GM18511 (cell line): Measurements from ENCODE around the gene FNBP1L.
"Not testable (repeated sequence)": the region's sequence is repeated elsewhere in the genome, so short reads cannot be mapped to it uniquely, and the experiment has no call there.

Source experiments
- ATAC-seq: cut with Tn5 transposase; IDR thresholded peaks from one replicate; pipeline ENCODE4 v1.9.1; 2021; ENCODE audit warnings: mild to moderate bottlenecking, moderate library complexity; ENCODE audit not compliant: unreplicated experiment

The FNBP1L gene

DNA sequence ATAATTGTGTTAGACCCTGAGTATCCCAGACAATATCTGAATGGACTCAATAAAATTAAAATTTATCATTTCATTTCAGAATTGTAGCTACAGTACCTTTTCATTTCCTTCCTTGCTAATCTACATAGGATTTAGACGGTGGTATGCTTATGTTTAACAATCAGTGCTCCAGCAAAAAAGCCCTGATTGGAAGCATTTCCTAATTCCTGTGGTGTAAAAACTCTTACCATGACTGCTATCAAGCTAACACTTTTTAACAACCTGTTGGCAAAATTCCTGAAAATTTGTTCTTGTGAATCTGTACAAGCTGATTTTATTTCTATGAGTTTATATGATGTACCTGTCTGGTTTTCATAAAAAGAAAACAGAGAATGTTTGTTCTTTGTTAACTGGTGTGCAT lies 5.2 kb upstream of the FNBP1L start:
- ATAC-seq, result no peak

DNA sequence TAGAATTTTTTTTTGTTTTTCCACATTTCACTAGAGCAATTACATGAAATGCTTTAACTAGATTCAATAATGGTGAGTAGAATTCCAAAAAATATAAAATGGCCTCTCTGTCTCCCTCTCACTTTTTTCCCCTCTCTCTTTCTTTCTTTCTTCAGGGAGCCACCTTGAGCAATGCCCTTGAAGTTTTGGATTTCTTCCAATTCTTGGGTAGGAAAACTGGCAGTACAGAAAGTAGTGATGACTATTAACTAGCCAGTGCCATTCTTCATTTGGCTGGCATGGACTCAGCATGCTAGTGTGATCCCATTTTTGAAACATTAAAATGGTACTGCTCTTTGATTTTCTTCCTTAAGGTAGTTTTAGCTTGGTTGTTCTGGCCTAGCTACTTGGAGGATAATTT lies 4.5 kb upstream of the FNBP1L start:
- no peak for ATAC-seq

DNA sequence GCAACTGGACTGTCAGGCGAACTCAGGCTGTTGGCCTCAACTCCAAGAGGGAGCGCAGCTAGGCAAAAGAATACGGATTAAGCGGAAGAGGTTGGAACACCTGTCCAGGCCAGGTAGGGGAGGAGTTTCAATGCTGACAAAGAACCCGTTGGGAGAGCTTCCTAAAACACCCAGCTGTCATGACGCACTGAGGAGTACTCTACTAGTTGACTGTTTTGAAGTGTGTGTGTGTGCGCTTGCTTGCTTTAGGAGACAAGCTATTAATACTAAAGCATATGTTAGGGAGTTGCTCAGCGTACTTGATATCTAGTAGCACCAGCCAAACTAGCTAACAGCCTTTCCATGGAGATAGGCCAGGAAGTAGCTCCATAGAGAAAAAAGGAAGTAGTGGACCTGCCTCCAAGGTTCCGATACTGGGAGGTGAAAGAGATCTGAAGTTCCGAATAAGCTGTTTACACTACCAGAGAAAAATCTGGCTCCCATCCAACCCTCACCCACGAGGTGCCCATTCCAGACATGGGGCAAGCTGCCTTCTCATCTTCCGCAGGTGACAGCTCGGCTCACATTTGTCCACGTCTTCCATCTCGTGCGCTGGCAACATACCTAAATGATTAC lies 974 bp upstream of the FNBP1L start:
- ATAC-seq, result no peak

DNA sequence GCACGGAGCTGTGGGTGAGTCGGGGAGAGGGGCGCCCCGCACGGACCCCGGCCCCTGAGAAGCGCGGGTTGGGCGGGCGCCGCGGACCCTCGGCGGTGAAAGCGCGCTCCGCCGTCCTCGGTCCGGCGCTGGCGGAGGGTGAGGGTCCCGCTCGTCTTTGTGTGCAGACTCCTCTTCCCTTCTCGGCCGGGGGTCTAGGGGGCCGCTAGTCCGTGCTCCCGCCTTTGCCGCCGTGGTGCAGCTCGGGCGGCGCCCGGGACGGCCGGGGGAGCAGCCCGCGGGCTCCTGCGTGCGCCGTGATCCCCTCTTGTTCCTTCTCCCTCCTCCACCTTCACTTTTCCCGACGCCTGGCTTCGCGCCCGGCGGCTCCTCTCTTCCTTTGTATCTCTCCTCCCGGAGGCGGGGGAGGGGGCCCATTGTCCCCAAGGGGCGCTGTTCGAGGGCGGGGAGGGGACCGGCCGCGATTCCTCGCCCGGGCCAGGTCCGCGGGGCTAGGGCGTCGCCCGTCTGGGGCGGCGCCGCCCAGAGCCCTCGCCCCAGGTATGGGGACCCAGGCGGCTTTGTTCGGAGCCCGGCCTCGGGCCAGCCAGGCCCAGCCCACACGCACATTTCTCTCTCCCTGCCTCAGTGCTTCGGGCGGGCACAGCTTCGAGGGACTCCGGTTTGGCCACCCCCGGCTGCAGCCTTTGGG lies 519 bp downstream of the FNBP1L start:
- peak; percentile 33 for ATAC-seq

DNA sequence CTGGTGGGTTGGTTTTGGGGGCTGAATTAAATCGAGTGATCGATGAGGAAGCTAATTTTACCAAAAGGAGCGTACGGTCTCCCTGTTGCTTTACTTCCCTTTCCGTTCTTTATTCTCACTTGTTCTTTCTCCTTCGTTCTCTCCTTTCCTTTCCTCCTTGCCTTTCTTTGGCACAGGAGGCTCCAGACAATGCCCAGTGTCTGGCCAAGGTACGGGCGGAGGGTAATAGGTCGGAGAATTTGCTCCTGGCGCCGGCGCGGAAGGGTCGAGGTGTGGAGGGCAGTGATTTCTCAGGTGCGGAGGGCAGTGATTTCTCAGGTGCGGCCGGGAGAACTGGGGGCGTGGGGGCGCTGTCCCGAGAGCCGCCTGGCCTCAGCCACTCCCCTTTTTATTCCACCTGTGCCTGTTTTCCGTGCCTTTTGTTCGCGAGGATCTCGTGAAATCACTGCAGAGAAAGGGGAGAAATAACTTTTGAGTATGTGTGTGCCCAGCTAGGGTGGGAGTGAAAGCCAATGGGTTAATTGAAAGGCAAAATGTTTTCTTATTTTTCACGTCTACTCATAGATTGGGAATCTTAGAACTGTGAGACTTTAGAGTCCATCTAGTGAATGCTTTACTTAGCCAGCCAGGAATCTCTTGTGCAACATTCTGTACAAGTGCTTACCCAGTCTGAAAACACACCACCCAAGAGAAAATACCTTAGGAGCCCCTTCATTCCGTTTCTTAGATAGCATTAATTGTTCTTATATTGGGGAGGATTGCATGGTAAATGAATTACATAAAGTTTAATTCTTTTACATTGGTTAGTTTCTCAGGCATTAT lies 1.3 kb downstream of the FNBP1L start:
- peak; percentile 24 for ATAC-seq

DNA sequence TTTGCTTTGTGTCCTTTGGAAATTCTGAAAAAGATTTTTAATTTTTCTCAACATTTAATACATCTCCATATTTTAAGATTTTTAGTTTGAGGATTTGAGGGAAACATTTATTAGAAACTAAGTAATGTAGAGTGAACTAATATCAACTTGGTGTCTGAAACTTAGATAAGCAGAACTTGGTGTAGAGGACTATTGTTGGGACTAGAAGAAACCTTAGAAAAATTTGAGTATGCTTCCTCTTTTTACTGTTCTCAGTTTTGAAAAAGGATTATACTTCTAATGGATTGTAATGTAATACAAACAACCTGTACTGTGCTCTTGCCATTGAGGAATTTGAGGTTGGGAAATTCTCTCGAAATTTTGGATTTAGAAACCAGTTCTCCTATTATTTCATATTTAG lies 2.4 kb downstream of the FNBP1L start:
- ATAC-seq, result no peak

DNA sequence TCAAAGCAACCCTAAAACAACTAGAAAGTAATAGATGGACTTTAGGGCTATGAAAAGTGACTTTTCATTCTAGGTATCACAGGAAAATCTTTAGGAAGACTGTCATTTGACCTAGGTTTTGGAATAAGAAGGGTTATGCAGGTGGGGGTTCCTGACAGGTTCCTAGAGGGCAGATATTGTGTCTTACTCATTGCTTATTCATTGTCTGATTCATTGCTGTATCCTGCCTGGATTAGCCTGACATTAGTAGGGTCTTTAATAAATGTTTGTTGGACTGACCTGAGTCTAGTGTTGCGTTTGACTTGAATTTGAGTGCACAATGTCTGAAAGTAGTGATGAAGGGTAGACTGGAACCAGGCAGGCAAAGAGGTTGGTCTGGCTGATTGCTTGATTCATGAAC lies 6.0 kb downstream of the FNBP1L start:
- no peak for ATAC-seq

DNA sequence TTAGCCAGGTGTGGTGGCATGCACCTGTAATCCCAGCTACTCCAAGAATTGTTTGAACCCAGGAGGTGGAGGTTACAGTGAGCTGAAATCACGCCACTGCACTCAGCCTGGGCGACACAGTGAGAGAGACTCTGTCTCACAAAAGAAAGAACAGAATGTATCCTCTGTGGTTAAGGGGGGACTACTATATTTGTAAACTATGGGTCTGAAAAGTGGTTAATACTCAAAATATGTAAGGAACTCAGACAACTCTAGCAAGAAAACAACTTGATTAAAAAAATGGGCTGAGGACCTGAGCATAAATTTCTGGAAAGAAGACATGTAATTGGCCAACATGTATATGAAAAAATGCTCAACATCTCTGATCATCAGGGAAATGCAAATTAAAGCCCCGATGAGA lies 11.2 kb downstream of the FNBP1L start:
- no peak for ATAC-seq

DNA sequence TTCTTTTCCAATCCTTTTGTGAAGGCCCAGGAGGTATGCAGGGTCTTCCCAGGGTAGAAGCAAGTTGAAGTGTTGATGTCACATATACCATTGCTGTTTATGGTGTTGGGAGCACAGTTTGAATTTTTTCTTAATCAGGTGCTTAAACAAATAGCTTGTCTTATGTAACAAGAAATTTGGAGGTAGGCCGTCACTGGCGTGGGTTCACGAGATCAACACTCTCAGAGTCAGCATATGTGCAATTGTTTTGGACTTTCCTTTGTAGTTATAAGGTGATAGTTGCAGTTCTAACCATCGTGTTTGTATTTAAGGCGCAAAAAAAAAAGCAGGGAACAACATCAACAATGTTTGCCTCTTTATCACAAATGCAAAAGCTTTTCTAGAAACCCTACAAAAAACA lies 13.3 kb downstream of the FNBP1L start:
- ATAC-seq, result no peak

DNA sequence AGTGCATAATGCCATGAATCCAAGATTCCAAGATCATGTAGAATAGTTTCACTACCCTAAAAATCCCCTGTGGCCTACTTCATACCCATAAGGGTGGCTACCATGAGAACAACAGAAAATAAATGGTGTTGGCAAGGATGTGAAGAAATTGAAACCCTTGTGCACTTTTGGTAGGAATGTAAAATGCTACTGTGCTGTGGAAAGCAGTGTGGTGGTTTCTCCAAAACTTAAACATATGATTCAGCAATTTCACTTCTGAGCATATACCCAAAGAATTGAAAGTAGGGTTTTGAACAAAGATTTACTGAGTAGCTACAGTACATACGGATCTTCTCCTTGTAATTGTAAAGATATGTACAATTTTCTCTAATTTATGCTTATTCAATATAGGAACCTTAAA lies 16.0 kb downstream of the FNBP1L start:
- no peak for ATAC-seq

DNA sequence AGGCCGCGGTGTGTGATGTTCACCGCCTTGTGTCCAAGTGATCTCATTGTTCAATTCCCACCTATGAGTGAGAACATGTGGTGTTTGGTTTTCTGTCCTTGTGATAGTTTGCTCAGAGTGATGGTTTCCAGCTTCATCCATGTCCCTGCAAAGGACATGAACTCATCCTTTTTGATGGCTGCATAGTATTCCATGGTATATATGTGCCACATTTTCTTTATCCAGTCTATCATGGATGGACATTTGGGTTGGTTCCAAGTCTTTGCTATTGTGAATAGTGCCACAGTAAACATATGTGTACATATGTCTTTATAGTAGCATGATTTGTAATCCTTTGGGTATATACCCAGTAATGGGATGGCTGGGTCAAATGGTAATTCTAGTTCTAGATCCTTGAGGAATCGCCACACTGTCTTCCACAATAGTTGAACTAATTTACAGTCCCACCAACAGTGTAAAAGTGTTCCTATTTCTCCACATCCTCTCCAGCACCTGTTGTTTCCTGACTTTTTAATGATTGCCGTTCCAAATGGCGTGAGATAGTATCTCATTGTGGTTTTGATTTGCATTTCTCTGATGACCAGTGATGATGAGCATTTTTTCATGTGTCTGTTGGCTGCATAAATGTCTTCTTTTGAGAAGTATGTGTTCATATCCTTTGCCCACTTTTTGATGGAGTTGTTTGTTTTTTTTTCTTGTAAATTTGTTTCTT lies 17.6 kb downstream of the FNBP1L start:
- not testable (repeated sequence) for ATAC-seq

DNA sequence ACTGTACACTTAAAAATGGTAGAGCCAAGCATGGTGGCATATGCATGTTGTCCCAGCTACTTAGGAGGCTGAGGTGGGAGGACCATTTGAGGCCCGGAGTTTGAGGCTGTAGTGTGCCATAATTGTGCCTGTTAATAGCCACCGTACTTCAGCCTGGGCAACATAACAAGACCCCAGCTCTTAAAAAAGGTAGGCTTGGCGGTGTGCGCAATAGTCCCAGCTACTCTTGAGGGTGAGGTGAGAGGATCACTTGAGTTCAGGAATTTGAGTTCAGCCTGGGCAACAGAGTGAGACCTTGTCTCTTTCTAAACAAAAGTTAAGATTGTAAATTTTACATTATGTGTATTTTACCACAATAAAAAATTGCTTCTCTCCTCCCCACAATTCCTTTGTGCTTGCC lies 19.7 kb downstream of the FNBP1L start:
- ATAC-seq, result no peak

DNA sequence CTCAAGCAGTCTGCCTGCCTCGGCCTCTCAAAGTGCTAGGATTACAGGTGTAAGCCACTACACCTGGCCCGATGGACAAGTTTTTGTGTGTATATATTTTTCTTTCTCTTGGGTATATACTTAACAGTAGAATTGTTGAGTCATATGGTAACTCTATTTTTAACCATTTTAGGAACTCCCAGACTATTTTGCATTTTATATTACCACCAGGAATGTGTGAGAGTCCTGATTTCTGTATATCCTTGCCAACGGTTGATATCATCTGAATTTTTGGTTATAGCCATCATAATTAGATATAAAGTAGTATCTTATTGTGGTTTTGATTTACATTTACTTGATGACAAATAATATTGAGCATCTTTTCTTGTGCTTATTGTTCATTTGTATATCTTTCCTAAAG lies 20.7 kb downstream of the FNBP1L start:
- ATAC-seq, result no peak

DNA sequence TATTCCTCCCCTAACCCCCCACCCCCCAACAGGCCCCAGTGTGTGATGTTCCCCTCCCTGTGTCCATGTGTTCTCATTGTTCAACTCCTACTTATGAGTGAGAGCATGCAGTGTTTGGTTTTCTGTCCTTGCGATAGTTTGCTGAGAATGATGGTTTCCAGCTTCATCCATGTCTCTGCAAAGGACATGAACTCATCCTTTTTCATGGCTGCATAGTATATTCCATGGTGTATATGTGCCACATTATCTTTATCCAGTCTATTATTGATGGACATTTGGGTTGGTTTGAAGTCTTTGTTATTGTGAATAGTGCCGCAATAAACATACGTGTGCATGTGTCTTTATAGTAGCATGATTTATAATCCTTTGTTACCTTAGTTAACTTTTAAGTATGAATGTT lies 21.3 kb downstream of the FNBP1L start:
- not testable (repeated sequence) for ATAC-seq

DNA sequence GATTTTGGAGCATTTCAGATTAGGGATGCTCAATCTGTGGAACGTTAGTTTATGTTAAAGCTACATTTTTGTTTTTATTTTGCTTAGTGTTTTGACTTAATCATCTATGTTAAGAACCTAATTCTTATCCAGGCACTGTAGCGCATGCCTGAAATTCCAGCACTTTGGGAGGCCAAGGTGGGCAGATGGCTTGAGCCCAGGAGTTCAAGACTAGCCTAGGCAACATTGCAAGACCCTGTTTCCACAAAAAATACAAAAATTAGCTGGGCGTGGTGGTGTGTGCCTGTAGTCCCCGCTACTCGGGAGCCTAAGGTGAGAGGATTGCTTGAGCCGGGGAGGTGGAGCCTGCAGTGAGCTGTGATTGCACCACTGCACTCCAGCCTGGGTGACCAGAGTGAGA lies 23.4 kb downstream of the FNBP1L start:
- ATAC-seq, result no peak

DNA sequence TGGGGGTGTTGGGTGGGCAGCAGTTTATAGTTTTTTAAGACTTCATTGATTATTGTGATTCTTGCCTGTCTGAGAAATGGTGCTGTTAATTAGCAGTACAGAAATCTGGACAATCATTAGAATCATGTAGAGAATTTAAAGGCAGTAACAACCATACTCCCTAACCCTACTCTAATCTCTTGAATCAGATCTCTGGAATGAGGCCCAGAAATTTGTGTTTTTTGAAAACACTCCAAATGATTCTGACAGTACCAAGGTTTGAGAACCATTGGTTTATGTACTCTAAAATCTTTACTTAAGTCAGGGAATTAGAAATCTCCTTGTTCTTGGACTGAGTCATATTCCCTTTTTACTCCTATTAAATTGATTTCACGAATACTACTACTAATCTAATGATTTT lies 24.0 kb downstream of the FNBP1L start:
- no peak for ATAC-seq

DNA sequence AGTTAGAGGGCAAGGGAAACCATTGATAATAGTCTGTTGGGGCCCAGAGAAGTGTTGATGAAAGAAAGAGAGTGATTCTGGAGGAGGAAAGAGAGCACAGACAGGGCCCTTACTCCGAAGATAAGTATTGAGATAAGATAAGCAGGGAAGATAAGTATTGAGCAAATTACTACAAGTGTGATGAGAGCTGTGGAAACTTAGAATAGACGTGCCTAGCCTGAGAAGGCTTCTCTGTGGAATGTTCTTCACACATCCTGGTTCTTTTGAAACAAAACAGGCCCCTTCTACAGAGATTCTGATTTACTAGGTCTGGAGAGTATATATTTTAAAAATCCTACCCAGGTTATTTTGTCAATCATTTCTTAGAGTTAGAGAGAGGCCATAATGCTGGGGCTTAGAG lies 26.4 kb downstream of the FNBP1L start:
- ATAC-seq, result no peak

DNA sequence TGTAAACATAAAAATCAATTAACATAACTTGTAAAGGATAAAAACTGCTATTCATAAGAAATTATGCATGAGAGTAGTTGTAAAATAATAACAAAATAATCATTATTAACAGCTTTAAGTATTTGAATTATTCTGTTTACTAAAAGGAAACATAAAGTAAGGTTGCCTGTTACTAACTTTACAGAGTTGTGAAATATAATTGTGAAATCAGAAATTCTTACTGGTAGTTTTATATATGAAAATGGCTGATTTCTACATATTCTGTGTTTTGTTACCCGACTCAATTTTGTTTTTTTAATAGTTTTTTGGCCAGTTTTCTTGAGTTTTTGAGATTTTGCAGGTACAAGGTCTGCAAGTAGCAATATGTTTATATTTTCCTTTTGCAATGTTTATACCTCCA lies 27.8 kb downstream of the FNBP1L start:
- no peak for ATAC-seq

DNA sequence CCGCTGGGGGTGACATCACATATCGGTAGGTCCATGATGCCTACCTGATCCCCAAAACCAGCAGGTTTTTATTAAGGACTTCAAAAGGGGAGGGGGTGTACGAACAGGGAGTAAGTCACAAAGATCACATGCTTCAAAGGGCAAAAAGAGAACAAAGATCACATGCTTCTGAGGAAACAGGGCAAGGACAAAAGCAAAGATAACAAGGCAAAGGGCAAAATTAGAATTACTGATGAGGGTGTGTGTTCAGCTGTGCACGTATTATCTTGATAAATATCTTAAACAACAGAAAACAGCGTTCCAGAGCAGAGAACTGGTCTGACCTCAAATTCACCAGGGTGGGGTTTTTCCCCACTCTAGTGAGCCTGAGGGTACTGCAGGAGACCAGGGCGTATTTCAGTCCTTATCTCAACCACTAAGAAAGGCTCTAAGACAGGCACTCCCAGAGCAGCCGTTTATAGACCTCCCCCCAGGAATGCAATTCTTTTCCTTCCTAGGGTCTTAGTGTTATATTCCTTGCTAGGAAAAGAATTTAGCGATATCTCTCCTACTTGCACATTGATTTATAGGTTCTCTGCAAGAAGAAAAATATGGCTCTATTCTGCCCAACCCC lies 31.3 kb downstream of the FNBP1L start:
- ATAC-seq, result not testable (repeated sequence)

DNA sequence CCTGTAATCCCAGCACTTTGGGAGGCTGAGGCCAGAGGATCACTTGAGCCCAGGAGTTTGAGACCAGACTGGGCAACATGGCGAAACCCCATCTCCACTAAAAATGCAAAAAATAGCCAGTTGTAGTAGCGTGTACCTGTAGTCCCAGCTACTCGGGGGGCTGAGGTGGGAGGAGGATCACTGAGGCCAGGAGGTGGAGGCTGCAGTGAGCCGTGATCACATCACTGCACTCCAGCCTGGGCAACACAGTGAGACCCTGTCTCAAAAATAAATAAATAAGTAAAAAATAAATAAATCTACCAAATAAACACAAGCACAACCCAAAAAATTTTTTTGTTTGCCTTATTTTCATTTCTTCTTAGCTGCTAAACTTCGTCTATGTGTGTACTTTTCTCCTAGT lies 34.0 kb downstream of the FNBP1L start:
- ATAC-seq, result not testable (repeated sequence)

DNA sequence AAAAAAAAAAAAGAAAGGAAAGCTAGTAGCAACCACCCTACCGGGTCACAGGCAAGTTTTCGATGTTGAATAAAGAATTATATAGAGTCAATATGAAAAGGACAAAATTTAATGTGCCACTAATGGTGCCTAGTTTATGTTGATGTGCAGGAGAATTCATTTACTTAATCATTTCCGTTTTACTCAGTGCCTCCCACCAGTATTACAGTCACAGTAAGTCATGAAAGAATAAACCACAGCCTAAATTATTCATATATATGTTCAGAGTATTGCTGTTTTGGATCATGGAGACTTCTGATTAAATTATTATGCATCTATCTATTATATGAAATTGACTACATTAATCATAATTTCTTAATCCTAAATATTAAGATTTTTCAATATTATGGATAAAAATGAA lies 35.3 kb downstream of the FNBP1L start:
- no peak for ATAC-seq
